ENCODE measurements around the gene ZNF614. TPM values are rescaled to one million over a fixed set of nuclear protein-coding genes. Genes with fewer than 3 reads are reported as not detected.

Gene ZNF614
- 1.7 TPM for polyA plus RNA-seq (2012; ENCODE audit: insufficient read length, low read depth)

DNA sequence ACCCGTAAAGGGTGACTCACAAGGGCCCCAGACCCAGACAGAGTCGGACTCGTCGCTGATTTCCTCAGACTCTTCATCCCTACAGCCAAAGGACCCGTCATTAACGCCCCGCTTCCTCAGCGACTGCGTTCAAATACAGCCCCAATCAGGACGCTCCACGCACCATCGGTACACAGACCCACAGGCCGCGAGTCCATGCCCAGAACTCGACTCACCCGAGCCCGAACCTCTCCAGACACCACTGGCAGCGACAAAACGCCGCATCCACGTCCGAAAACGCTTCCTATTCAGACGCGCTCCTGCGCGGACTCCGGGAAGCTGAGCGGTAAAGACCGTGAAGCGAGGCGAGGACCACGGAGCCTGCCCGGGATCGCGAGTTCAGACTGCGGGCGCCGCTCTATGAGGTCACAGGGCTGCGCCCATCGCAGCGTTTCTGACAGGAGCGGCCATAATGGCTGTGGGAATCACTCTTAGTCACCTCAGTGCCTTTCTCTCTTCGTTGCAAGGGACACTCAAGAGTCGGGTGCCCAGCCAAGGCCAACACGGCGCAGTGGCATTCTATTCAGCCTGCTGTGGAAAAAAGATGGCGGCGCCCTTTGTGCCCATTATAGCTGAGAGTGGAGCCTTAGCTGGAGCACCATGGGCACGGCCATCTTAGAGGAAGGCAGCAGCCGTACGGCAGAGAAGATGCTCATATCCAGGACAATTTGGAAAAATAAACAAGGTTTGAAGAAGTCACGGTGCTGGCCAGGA is at the start of gene ZNF614:
ZNF614 (minus strand) TSS at position 353 of the 753 bp plus-strand sequence. CDS start 2,634 bp downstream, outside the sequence.
- TF ChIP-seq SIN3A (IDR thresholded peaks at IDR 0.05; ENCODE audit: borderline replicate concordance, insufficient read depth, low read length), result no peak
- TF ChIP-seq POLR2AphosphoS5 (IDR thresholded peaks at IDR 0.05; ENCODE audit: low read depth, low read length), result peak; percentile 96
- TF ChIP-seq, protein P1, sequence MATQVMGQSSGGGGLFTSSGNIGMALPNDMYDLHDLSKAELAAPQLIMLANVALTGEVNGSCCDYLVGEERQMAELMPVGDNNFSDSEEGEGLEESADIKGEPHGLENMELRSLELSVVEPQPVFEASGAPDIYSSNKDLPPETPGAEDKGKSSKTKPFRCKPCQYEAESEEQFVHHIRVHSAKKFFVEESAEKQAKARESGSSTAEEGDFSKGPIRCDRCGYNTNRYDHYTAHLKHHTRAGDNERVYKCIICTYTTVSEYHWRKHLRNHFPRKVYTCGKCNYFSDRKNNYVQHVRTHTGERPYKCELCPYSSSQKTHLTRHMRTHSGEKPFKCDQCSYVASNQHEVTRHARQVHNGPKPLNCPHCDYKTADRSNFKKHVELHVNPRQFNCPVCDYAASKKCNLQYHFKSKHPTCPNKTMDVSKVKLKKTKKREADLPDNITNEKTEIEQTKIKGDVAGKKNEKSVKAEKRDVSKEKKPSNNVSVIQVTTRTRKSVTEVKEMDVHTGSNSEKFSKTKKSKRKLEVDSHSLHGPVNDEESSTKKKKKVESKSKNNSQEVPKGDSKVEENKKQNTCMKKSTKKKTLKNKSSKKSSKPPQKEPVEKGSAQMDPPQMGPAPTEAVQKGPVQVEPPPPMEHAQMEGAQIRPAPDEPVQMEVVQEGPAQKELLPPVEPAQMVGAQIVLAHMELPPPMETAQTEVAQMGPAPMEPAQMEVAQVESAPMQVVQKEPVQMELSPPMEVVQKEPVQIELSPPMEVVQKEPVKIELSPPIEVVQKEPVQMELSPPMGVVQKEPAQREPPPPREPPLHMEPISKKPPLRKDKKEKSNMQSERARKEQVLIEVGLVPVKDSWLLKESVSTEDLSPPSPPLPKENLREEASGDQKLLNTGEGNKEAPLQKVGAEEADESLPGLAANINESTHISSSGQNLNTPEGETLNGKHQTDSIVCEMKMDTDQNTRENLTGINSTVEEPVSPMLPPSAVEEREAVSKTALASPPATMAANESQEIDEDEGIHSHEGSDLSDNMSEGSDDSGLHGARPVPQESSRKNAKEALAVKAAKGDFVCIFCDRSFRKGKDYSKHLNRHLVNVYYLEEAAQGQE (IDR thresholded peaks at IDR 0.05; ENCODE audit: insufficient read depth in 1 of 2, low read depth in 2 of 2, low read length in 2 of 2), result no peak
- TF ChIP-seq FOXP2 (optimal IDR thresholded peaks at IDR 0.05; ENCODE audit: borderline replicate concordance, extremely low read depth, extremely low read length, insufficient read depth), result peak; percentile 48
- TF ChIP-seq TAF1 (IDR thresholded peaks at IDR 0.05; ENCODE audit: borderline replicate concordance, insufficient read depth, low read length), result no peak

DNA sequence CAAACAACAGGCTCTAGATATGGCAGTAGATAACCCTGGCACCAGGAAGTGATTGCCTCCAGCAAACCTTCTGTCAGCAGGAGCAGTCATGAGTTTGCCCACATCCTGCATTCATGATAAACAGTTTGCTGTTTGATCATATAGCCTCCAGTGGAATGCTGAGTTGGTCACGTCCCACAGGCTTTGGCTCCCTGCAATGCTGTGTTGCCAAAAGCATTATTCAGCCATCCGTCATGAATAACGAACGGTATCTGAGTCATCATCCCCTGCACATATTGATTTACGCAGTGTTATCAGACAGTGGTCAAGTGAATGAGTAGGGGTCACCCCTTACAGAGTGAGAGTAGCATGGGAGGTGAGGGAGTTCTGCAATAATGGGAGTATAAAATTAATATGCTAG is 42.3 kb upstream of the ZNF614 start:
- TF ChIP-seq POLR2AphosphoS5 (IDR thresholded peaks at IDR 0.05; ENCODE audit: low read depth, low read length) (no peak), SIN3A (IDR thresholded peaks at IDR 0.05; ENCODE audit: borderline replicate concordance, insufficient read depth, low read length) (no peak), FOXP2 (optimal IDR thresholded peaks at IDR 0.05; ENCODE audit: borderline replicate concordance, extremely low read depth, extremely low read length, insufficient read depth) (no peak), TAF1 (IDR thresholded peaks at IDR 0.05; ENCODE audit: borderline replicate concordance, insufficient read depth, low read length) (no peak)
- TF ChIP-seq, protein P1 (IDR thresholded peaks at IDR 0.05; ENCODE audit: insufficient read depth in 1 of 2, low read depth in 2 of 2, low read length in 2 of 2), result no peak

DNA sequence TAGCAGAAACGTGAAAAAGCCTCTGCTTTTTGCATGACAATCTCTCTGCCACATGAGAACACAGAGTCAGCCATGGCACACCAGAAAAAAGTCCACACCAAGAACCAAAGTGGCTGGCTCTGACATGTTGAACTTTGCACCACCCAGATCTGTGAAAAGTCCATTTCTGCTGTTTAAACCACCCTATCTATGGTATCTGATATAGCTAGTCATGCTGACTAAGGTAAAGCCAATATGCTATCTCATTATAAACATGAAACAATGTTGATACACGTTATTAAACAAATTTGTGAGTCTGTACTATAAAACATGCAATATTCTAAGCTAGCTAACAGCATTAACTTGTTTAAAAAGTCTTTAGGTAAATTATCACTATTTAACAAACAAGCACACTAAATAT is 41.5 kb upstream of the ZNF614 start:
- TF ChIP-seq POLR2AphosphoS5 (IDR thresholded peaks at IDR 0.05; ENCODE audit: low read depth, low read length) (no peak), SIN3A (IDR thresholded peaks at IDR 0.05; ENCODE audit: borderline replicate concordance, insufficient read depth, low read length) (no peak), TAF1 (IDR thresholded peaks at IDR 0.05; ENCODE audit: borderline replicate concordance, insufficient read depth, low read length) (no peak), FOXP2 (optimal IDR thresholded peaks at IDR 0.05; ENCODE audit: borderline replicate concordance, extremely low read depth, extremely low read length, insufficient read depth) (no peak)
- TF ChIP-seq, protein P1 (IDR thresholded peaks at IDR 0.05; ENCODE audit: insufficient read depth in 1 of 2, low read depth in 2 of 2, low read length in 2 of 2), result no peak

DNA sequence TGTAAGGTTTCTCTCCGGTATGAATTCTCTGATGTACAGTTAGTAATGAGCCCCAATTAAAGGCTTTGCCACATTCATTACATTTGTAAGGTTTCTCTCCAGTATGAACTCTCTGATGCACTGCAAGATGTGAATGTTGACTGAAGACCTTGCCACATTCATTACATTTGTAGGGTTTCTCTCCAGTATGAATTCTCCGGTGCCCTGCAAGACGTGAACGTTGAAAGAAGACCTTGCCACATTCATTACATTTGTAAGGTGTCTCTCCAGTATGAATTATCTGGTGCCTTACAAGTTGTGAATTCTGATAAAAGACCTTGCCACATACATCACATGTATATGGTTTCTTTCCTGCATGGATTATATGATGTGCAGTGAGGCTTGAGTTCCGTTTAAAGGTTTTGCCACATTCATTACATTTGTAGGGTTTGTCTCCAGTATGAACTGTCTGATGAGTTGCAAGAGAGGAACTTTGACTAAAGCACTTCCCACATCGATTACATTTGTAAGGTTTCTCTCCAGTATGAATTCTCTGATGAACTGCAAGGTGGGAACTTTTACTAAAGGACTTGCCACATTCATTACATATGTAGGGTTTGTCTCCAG is 38.2 kb upstream of the ZNF614 start:
- TF ChIP-seq FOXP2 (optimal IDR thresholded peaks at IDR 0.05; ENCODE audit: borderline replicate concordance, extremely low read depth, extremely low read length, insufficient read depth) (no peak), POLR2AphosphoS5 (IDR thresholded peaks at IDR 0.05; ENCODE audit: low read depth, low read length) (no peak), SIN3A (IDR thresholded peaks at IDR 0.05; ENCODE audit: borderline replicate concordance, insufficient read depth, low read length) (no peak), TAF1 (IDR thresholded peaks at IDR 0.05; ENCODE audit: borderline replicate concordance, insufficient read depth, low read length) (no peak)
- TF ChIP-seq, protein P1 (IDR thresholded peaks at IDR 0.05; ENCODE audit: insufficient read depth in 1 of 2, low read depth in 2 of 2, low read length in 2 of 2), result no peak

Measured in PFSK-1 (cell line).